Esophagus muscularis mucosa (tissue), 4 donors: Measurements from ENCODE around the gene CNDP1. TPM values are rescaled to one million over a fixed set of nuclear protein-coding genes. Genes with fewer than 3 reads are reported as not detected.
"Not testable (repeated sequence)": the region's sequence is repeated elsewhere in the genome, so short reads cannot be mapped to it uniquely, and the experiment has no call there.

Source experiments
- DNase-seq: peaks from one replicate; pipeline ENCODE4 v3.0.0-alpha.2; 2017; ENCODE audit errors: extremely low spot score
- H3K27ac ChIP-seq, 4 donors: fragments of 200-600 bp; sonication (generic); replicated peaks in 1 of 4; 1 replicate in 3 of 4; 2 replicates in 1 of 4; pipeline ENCODE4 v1.5.1; 2016 to 2019; ENCODE audit warnings: mild to moderate bottlenecking in 1 of 4
- H3K27me3 ChIP-seq, 4 donors: fragments of 200-600 bp; sonication (generic); one replicate each; pipeline versions ENCODE4 v1.5.1 to v1.6.0; 2016 to 2019
- H3K36me3 ChIP-seq, 4 donors: fragments of 200-600 bp; sonication (generic); one replicate each; pipeline ENCODE4 v1.5.1; 2016 to 2019
- H3K4me1 ChIP-seq, 4 donors: fragments of 200-600 bp; sonication (generic); one replicate each; pipeline ENCODE4 v1.5.1; 2016 to 2019
- H3K4me3 ChIP-seq, 4 donors: fragments of 200-600 bp; sonication (generic); 1 replicate in 2 of 4; 2 replicates in 2 of 4; pipeline ENCODE4 v1.5.1; 2016 to 2019; ENCODE audit warnings: mild to moderate bottlenecking in 4 of 4, moderate library complexity in 1 of 4
- H3K9me3 ChIP-seq, 4 donors: fragments of 200-600 bp; sonication (generic); 1 replicate in 3 of 4; 2 replicates in 1 of 4; pipeline ENCODE4 v1.5.1; 2016 to 2019
- CTCF ChIP-seq, 3 experiments: fragments of 200-600 bp in 2 of 3; fragments of 450-650 bp in 1 of 3; sonication (generic) in 2 of 3; IDR thresholded peaks; one replicate each; pipeline ENCODE4 v1.5.1; 2017 to 2019; ENCODE audit warnings: antibody characterized with exemption in 3 of 3, mild to moderate bottlenecking in 2 of 3, moderate library complexity in 1 of 3
- EP300 ChIP-seq: sonication (generic); formaldehyde crosslinking; IDR thresholded peaks from one replicate; pipeline ENCODE4 v1.6.1; 2017; ENCODE audit warnings: antibody characterized with exemption
- POLR2A ChIP-seq: fragments of 450-650 bp; IDR thresholded peaks from one replicate; pipeline ENCODE4 v1.6.1; 2017; ENCODE audit warnings: antibody characterized with exemption, moderate library complexity, mild to moderate bottlenecking, low read depth
- POLR2AphosphoS5 ChIP-seq, 2 donors: sonication (generic); formaldehyde crosslinking; IDR thresholded peaks; one replicate each; pipeline ENCODE4 v1.6.1; 2017; ENCODE audit warnings: antibody characterized with exemption in 2 of 2
- WGBS: methylation state at CpG from one replicate; pipeline ENCODE4 v1.1.5; 2018; 5-methylcytosine and 5-hydroxymethylcytosine counted together
- intact Hi-C: fragments of 100-400 bp; cut with DNase I; formaldehyde crosslinking; loops from one replicate; pipeline ENCODE4 v1.15.1; 2023
- total RNA-seq, 4 donors: library from RNA; depleted of rRNA; stranded (reverse); fragments of >200 nt; gene quantifications; one replicate each; pipeline versions ENCODE4 v1.1.0 to v1.2.1, GENCODE V29; 2016

The CNDP1 gene
- total RNA-seq, 4 donors from 2014 or later = not detected

GRCh38 chr18:74562775-74563174 lies 28.5 kb downstream of the CNDP1 start:
- TF ChIP-seq POLR2AphosphoS5 (IDR thresholded peaks at IDR 0.05) (no peak), POLR2A (no peak), EP300 (no peak)
- intact Hi-C loops = no loop called here

GRCh38 chr18:74563999-74564398 lies 29.7 kb downstream of the CNDP1 start:
- Histone ChIP-seq H3K4me3 (no peak overlapping the region), H3K4me1 (no peaks in the 10 kb centered on the region), H3K27ac (no peak overlapping the region), H3K9me3 (no peaks in the 10 kb centered on the region), H3K27me3 (peaks cover 0 to 8% (median 0%) of the 10 kb centered on the region in 4 donors), H3K36me3 (no peaks in the 10 kb centered on the region)
- no peak for TF ChIP-seq POLR2A
- TF ChIP-seq EP300 = no peak
- no peak for TF ChIP-seq CTCF (IDR thresholded peaks at IDR 0.05)
- TF ChIP-seq POLR2AphosphoS5 (IDR thresholded peaks at IDR 0.05) = no peak
- DNase-seq = no peak
- 61% methylated on average over 3 of the region's 3 CpGs for WGBS
- intact Hi-C loops = no loop called here

More at GRCh38 chr18:74562775-74563174, 28.5 kb downstream of the CNDP1 start:
- no peaks in the 10 kb centered on the region for H3K36me3 ChIP-seq
- H3K4me3 ChIP-seq = no peak overlapping the region
- WGBS = 80% methylated on average over 2 of the region's 4 CpGs
- H3K27ac ChIP-seq = no peak overlapping the region
- no peaks in the 10 kb centered on the region for H3K9me3 ChIP-seq
- no peak for DNase-seq
- H3K4me1 ChIP-seq = no peaks in the 10 kb centered on the region
- H3K27me3 ChIP-seq = peaks cover 0 to under 1% (median 0%) of the 10 kb centered on the region in 4 donors

- WGBS = 86% methylated on average over 1 of the region's 1 CpG
- DNase-seq, H3K9me3 ChIP-seq, H3K36me3 ChIP-seq, H3K4me3 ChIP-seq, intact Hi-C loops, H3K27ac ChIP-seq, H3K27me3 ChIP-seq, H3K4me1 ChIP-seq: not testable (repeated sequence)
Measured at GRCh38 chr18:74565164-74565563, 30.9 kb downstream of the CNDP1 start.

- H3K27ac ChIP-seq, H3K36me3 ChIP-seq, H3K4me3 ChIP-seq, H3K4me1 ChIP-seq, H3K27me3 ChIP-seq, DNase-seq, H3K9me3 ChIP-seq, intact Hi-C loops: not testable (repeated sequence)
- 97% methylated on average over 3 of the region's 3 CpGs for WGBS
Measured at GRCh38 chr18:74565993-74566392, 31.7 kb downstream of the CNDP1 start.

- Histone ChIP-seq H3K27ac (no peak overlapping the region), H3K36me3 (no peaks in the 10 kb centered on the region), H3K9me3 (no peaks in the 10 kb centered on the region), H3K4me3 (no peak overlapping the region), H3K27me3 (peaks cover 0 to 8% (median 0%) of the 10 kb centered on the region in 4 donors), H3K4me1 (no peaks in the 10 kb centered on the region)
- intact Hi-C loops = no loop called here
- no peak for DNase-seq
- no peak for TF ChIP-seq CTCF (IDR thresholded peaks at IDR 0.05)
- TF ChIP-seq POLR2A = no peak
- TF ChIP-seq POLR2AphosphoS5 (IDR thresholded peaks at IDR 0.05) = no peak
- TF ChIP-seq EP300 = no peak
- 44% methylated on average over 4 of the region's 7 CpGs for WGBS
Measured at GRCh38 chr18:74567822-74568221, 33.5 kb downstream of the CNDP1 start.

GRCh38 chr18:74569401-74569800 lies 35.1 kb downstream of the CNDP1 start:
- Histone ChIP-seq H3K4me1 (no peaks in the 10 kb centered on the region), H3K4me3 (no peak overlapping the region), H3K27me3 (peaks cover 0 to 8% (median 0%) of the 10 kb centered on the region in 4 donors), H3K9me3 (no peaks in the 10 kb centered on the region), H3K27ac (no peak overlapping the region), H3K36me3 (no peaks in the 10 kb centered on the region)
- 90% methylated on average over 4 of the region's 4 CpGs for WGBS
- intact Hi-C loops = no loop called here
- TF ChIP-seq POLR2AphosphoS5 (IDR thresholded peaks at IDR 0.05) (no peak), EP300 (no peak), CTCF (IDR thresholded peaks at IDR 0.05) (no peak), POLR2A (no peak)
- DNase-seq = no peak
